HEK293T (cell line): Measurements from ENCODE around the gene PSTPIP2.
"Not testable (repeated sequence)": the region's sequence is repeated elsewhere in the genome, so short reads cannot be mapped to it uniquely, and the experiment has no call there.

Experiments
- FOXM1 ChIP-seq: fragments of 450-650 bp; IDR thresholded peaks from 2 replicates; pipeline ENCODE4 v1.6.1; 2017; ENCODE audit warnings: mild to moderate bottlenecking, borderline replicate concordance
- TARDBP ChIP-seq: fragments of 450-650 bp; IDR thresholded peaks from 2 replicates; pipeline ENCODE4 v1.6.1; 2016

DNA sequence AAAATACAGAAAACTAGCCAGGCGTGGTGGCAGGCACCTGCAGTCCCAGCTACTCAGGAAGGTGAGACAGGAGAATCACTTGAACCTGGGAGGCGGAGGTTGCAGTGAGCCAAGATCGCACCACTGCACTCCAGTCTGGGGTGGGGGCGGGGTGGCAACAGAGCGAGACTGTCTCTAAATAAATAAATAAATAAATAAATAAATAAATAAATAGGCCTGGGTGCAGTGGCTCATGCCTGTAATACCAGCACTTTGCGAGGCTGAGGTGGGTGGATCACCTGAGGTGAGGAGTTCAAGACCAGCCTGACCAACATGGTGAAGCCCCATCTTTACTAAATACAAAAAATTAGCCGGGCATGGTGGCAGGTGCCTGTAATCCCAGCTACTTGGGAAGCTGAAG lies 112.6 kb downstream of the PSTPIP2 start:
- TF ChIP-seq FOXM1, TARDBP: not testable (repeated sequence)
